CD1c-positive myeloid dendritic cell (primary cell): ENCODE data around the gene FAM25C.
"Not testable (repeated sequence)": the region's sequence is repeated elsewhere in the genome, so short reads cannot be mapped to it uniquely, and the experiment has no call there.

ENCODE experiments used
- DNase-seq: peaks from one replicate; pipeline ENCODE4 v3.0.0-alpha.2; 2016; ENCODE audit errors: extremely low spot score

The FAM25C gene

GRCh38 chr10:47957158-47957557 lies 42.4 kb downstream of the FAM25C start:
- not testable (repeated sequence) for DNase-seq

DNA sequence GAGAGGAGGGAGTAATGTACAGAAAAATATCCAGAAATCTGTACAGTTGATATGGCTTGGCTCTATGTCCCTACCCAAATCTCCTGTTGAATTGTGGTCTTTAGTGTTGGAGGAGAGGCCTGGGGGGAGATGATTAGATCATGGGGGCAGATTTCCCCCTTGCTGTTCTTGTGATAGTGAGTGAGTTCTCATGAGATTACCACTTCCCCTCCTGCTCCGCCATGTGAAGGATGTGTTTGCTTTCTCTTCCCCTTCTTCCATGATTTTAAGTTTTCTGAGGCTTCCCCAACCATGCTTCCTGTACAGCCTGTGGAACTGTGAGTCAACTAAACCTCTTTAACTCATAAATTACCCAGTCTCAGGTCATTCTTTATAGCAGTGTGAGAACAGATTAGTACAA lies 52.2 kb downstream of the FAM25C start:
- DNase-seq = peak; percentile 10
